D721Med (cell line): ENCODE results near the gene COL5A1.

Experiments used
- DNase-seq: peaks from one replicate; pipeline ENCODE4 v3.0.0; 2011; ENCODE audit warnings: low spot score; ENCODE audit not compliant: insufficient read length
- FAIRE-seq: peaks from 2 replicates; lab custom pipeline; 2011; peaks lifted over from hg19 to GRCh38; lab: Jason Lieb, UNC
- CTCF ChIP-seq: IDR thresholded peaks from 2 replicates; pipeline ENCODE4 v1.5.1; 2012; ENCODE audit warnings: mild to moderate bottlenecking, control low read depth; ENCODE audit not compliant: insufficient read depth; ENCODE audit errors: missing control alignments

The COL5A1 gene

DNA sequence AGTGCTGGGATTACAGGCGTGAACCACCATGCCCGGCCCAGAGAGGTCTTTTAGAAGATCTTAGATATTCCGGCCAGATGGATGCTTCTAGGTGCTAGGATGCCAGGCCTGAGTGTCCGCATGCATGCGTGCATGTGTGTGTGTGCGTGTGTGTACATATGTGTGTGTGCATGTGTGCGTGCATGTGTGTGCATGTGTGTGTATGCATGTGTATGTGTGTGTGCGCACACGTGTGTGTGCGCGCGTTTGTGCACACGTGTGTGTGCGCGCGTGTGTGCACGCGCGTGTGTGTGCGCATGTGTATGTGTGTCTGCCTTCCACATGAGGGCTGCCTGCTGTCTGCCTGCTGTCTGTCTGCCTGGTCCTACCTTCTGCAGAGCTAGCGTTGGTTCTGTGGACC is 151.0 kb downstream of the COL5A1 start:
- FAIRE-seq, result no peak
- TF ChIP-seq CTCF, result no peak
- DNase-seq, result no peak

- no peak for DNase-seq
- no peak for FAIRE-seq
- no peak for TF ChIP-seq CTCF
These were observed 151.9 kb downstream of the COL5A1 start for GRCh38 chr9:134793288-134794188.

DNA sequence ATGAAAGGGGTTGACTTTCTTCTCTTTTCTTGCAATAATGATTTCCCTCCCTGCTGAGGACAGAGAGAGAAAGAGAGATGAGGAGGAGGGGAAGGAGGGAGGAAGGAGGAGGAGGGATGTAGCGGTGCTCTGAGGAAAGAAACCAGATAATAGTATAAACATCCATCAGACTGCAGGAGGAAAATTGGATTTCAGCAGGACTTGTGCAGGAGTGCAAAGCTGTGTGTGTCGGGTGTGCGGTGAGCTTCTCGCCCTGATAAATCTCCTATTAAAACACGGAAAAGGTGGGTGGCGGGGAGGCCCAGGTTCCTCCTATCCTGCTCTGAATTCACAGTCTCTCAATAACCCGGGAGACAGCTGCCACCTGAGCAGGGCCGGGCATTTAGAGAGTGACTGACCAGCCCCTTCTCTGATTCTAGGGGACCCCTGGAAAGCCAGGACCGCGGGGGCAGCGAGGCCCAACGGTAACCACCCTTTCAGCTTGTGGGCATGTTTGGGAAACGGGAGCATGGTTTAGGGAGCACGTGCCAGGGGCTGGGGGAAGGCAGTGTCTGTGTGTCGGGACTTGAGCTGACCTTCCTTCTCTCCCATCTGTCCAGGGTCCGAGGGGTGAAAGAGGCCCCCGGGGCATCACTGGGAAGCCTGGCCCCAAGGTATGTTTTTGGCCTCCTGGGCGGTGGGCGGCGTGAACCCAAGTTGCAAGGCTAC is 153.2 kb downstream of the COL5A1 start:
- no peak for TF ChIP-seq CTCF
- FAIRE-seq (no peak), DNase-seq (no peak)

- no peak for TF ChIP-seq CTCF
- no peak for DNase-seq
- no peak for FAIRE-seq
These were observed 153.8 kb downstream of the COL5A1 start for GRCh38 chr9:134795446-134795845.

DNA sequence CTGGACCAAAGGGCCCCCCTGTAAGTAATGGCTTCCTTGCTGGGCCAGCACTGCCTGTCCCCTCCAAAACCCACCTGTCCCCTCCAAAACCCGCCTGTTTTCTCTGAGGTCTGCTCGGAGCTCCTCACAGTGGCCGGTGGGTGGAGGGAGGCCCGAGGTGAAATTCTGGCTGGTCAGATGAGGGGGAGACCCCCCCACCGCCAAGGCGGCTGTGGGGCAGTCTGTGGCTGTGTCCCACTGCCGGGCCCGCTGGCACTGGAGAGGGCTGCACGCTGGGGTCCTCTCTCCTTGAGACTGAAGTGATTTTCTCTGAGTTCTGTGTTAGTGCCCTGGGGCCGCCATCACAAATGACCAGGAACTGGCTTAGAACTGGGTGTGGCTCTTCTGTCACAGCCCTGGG is 155.3 kb downstream of the COL5A1 start:
- DNase-seq (no peak), FAIRE-seq (no peak)
- no peak for TF ChIP-seq CTCF

- FAIRE-seq (no peak), DNase-seq (no peak)
- no peak for TF ChIP-seq CTCF
These were observed 159.3 kb downstream of the COL5A1 start for GRCh38 chr9:134800791-134801339.
